WERI-Rb-1 (cell line): Measurements from ENCODE around the gene DRD2.

ENCODE experiments used
- DNase-seq: peaks from one replicate; pipeline ENCODE4 v3.0.0-alpha.2; 2020
- H3K27ac ChIP-seq: fragments of 250-450 bp; sonication (Bioruptor Pico); 2 replicates; pipeline ENCODE4 v1.5.1; 2020; ENCODE audit warnings: mild to moderate bottlenecking, moderate library complexity
- H3K27me3 ChIP-seq: fragments of 250-450 bp; sonication (Bioruptor Pico); 2 replicates; pipeline ENCODE4 v1.5.1; 2021; ENCODE audit warnings: mild to moderate bottlenecking, low read depth, moderate library complexity; ENCODE audit not compliant: insufficient read depth, severe bottlenecking
- H3K36me3 ChIP-seq: fragments of 250-450 bp; sonication (Bioruptor Pico); 2 replicates; pipeline ENCODE4 v1.5.1; 2020; ENCODE audit warnings: mild to moderate bottlenecking, moderate library complexity
- H3K4me3 ChIP-seq: 2 replicates; pipeline ENCODE4 v1.5.1; 2011; ENCODE audit warnings: low read depth, mild to moderate bottlenecking, control low read depth, low read length
- H3K9me3 ChIP-seq: fragments of 250-450 bp; sonication (Bioruptor Pico); 2 replicates; pipeline ENCODE4 v1.5.1; 2021; ENCODE audit warnings: mild to moderate bottlenecking, moderate library complexity; ENCODE audit not compliant: severe bottlenecking
- CTCF ChIP-seq: IDR thresholded peaks from 2 replicates; pipeline ENCODE4 v1.5.1; 2011; ENCODE audit warnings: low read depth, mild to moderate bottlenecking, control low read depth, inconsistent platforms, low read length

Gene DRD2

GRCh38 chr11:113504586-113504985, 29.4 kb upstream of the DRD2 start:
- no peaks in the 10 kb centered on the region for H3K27me3 ChIP-seq
- H3K9me3 ChIP-seq = no peaks in the 10 kb centered on the region
- no peak for DNase-seq

GRCh38 chr11:113504071-113504470, 28.9 kb upstream of the DRD2 start:
- TF ChIP-seq CTCF = no peak
- H3K4me3 ChIP-seq = no peak overlapping the region

More at GRCh38 chr11:113504586-113504985, 29.4 kb upstream of the DRD2 start:
- Histone ChIP-seq H3K36me3 (no peaks in the 10 kb centered on the region), H3K27ac (no peak overlapping the region), H3K4me3 (no peak overlapping the region)
- TF ChIP-seq CTCF = no peak

GRCh38 chr11:113497066-113497910, 22.1 kb upstream of the DRD2 start:
- H3K9me3 ChIP-seq = no peaks in the 10 kb centered on the region
- no peaks in the 10 kb centered on the region for H3K36me3 ChIP-seq
- H3K4me3 ChIP-seq = no peak overlapping the region
- H3K27ac ChIP-seq = no peak overlapping the region
- no peak for TF ChIP-seq CTCF
- no peaks in the 10 kb centered on the region for H3K27me3 ChIP-seq
- no peak for DNase-seq

More at GRCh38 chr11:113504071-113504470, 28.9 kb upstream of the DRD2 start:
- Histone ChIP-seq H3K36me3 (no peaks in the 10 kb centered on the region), H3K27me3 (no peaks in the 10 kb centered on the region), H3K27ac (no peak overlapping the region), H3K9me3 (no peaks in the 10 kb centered on the region)
- DNase-seq = no peak

DNA sequence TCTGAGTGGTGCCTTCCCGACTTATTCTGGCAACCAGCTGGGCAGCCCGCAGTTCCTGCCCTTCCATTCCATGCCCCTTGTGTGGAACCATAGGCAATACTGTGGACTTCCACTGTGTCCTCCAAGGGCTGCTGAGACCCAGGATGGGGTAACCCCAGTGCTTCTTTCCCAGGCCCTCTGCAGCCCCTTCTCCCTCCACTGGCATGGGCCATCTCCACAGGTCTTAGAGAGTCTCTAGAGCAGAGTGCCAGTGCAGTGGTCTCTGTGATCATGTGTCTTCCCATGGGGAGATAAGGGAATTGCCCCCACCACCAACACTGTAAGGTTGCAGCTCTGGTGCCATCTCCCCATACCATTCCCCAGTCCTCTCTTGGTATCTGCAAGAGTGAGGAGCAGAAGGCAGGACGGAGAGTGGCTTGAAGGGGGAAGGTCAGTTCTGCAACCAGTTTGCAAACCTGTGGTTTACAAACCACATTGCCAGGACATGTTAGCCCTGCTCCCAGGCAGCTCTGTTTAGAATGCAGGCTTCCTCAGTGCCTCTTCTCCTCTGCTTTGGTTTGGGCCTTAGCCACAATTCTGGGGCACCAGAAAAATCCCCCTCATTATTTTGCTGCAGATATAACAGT, 20.9 kb upstream of the DRD2 start:
- Histone ChIP-seq H3K4me3 (no peak overlapping the region), H3K9me3 (no peaks in the 10 kb centered on the region), H3K36me3 (no peaks in the 10 kb centered on the region), H3K27me3 (no peaks in the 10 kb centered on the region), H3K27ac (no peak overlapping the region)
- no peak for DNase-seq
- no peak for TF ChIP-seq CTCF

GRCh38 chr11:113494021-113494420, 18.8 kb upstream of the DRD2 start:
- no peak for DNase-seq
- no peaks in the 10 kb centered on the region for H3K9me3 ChIP-seq
- H3K4me3 ChIP-seq = no peak overlapping the region
- no peaks in the 10 kb centered on the region for H3K27me3 ChIP-seq
- no peak for TF ChIP-seq CTCF
- H3K36me3 ChIP-seq = no peaks in the 10 kb centered on the region
- H3K27ac ChIP-seq = no peak overlapping the region
